HL-60/S4 treated with retinoic acid at 250 ng/mL for 4 days and 3 days (cell line): Measurements from ENCODE around the gene POU2AF2.
"Not testable (repeated sequence)": the region's sequence is repeated elsewhere in the genome, so short reads cannot be mapped to it uniquely, and the experiment has no call there.

Experiments
- in situ Hi-C: fragments of 300-500 bp; cut with MboI; formaldehyde crosslinking; loops from 2 replicates; pipeline ENCODE4 v1.7.0; 2022; ENCODE audit warnings: low sequenced_read_pairs

The POU2AF2 gene

DNA sequence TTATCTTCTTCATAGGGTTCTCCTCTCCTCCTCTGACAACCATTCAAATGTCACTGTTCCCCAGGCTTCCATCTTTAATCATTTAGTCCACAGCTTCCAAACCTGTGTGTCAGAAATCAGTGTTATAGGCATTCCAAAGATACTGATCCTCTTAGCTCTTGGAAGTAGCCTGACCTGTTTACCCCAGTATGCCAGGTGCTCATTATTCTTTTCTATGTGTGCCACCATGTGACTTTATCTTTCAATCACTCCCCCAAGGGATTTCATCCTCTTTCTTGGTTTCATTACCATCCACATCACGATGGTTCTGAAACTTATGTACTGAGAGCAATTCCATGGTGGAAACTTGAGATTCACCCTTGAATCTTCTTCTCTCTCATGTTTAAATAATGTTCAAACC is 7.6 kb downstream of the POU2AF2 start:
- in situ Hi-C loops, result no loop called here

DNA sequence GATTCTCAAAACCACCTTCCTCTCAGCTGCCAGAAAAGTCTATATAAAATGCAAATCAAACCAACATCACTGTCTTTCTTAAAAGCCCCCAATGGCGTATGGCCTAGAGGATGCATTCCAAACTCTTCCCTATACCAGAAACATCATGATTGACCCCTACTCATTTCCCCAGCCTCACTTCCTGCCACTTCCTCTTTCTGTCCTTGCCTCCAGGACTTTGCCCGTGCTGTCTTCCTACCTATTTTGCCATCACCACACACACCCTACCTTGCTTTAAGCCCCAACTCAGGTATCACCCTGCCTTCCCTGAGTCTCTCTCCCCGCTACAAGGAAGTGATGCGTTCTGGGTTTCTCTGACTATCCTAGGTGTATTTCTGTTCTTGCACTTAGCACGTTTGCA is 8.1 kb downstream of the POU2AF2 start:
- in situ Hi-C loops, result no loop called here

DNA sequence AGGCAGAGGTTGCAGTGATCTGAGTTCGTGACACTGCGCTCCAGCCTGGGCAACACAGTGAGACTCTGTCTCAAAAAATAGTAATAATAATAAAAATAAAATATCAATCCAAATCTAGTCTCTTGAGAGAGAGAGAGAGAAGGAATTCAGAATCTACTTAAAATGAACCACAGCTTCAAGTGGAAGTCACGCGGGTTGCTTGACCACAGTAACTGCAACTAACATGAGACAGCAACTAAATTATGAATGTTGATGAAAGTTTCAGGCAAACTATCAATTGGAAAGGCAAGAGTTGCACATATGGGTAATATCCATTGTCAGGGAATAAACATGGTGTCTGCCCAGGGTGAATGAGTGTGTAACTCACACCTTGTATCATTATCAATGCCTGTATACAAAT is 12.5 kb downstream of the POU2AF2 start:
- in situ Hi-C loops, result no loop called here

DNA sequence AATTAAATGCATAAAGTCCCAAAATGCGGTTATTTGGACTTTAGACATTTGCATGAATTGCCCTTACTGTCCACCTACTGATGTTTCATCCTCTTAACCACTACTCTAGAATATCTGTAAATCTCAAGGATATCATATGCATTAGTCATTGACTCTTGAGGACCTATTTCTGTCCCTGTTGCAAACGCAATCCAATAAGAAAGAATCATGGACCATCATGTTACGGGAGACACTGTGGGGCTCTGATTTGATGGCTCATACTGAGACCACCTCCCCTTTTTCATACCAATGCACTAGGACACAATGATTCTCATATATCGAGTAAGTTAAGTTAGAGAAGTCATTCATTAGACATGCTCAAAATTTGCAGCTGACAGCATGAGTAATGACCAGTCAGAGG is 14.4 kb downstream of the POU2AF2 start:
- in situ Hi-C loops, result no loop called here

DNA sequence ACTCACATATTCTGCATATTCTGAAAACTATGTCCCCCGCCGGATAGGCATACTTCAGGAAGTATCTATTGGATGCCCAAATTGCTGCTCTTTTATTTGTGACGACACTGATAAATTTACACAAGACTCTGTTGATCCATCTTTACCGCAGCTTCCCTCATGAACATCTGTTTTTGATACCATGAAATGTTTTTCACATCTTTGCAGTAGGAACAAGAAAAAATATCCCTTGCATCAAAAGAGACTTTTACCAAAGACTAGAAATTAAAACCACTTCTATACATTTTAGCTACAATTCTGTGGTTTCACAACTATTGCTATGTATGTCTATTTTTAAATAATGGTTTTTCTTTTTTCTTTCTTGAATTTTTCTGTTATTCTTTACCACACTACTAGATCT is 15.3 kb downstream of the POU2AF2 start:
- in situ Hi-C loops, result no loop called here

DNA sequence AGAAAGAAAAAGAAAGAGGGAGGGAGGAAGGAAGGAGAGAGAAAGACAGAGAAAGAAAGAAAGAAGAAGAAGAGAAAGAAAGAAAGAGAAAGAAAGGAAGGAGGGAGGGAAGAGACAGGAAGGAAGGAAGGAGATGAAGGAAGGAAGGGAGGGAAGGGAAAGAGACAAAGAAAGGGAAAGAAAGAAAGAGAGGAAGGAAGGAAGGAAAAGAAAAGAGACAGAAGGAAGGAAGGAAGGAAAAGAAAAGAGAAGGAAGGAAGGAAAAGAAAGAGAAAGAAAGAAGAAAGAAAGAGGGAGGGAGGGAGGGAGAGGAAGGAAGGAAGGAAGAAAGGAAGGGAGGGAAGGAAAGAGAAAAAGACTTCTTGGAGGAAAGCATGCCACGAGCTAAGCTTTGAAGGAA is 19.1 kb downstream of the POU2AF2 start:
- in situ Hi-C loops, result no loop called here

DNA sequence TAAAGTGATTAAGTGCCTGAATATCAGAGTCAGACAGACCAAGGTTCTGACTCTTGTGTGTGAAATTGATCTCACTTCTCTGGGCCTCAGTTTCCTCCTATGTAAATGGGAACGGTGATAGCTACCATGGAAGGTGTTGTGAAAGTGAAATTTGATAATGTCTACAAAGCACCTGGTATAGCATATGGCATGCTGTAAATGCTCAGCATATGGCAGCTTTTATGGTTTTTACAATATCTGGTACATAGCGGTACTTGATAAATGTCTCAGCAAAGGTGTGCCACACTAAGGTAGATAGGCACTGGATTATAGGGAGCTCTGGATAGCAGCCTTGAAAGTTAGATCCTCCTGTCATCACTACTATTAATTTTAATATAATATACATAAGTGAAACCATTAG is 19.9 kb downstream of the POU2AF2 start:
- in situ Hi-C loops, result no loop called here

DNA sequence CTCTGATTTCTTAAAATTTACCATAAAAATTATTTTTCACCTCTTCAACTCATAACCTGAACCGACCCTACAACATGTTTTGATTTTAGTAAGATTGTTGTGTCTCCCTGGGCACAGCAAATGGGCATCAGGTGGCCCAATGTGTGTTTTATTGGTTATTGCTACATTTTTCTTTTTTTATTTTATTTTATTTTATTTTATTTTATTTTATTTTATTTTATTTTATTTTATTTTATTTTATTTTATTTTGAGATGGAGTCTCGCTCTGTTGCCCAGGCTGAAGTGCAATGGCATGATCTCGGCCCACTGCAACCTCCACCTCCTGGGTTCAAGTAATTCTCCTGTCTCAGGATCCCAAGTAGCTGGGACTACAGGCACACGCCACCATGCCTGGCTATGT is 22.8 kb downstream of the POU2AF2 start:
- in situ Hi-C loops, result not testable (repeated sequence)

DNA sequence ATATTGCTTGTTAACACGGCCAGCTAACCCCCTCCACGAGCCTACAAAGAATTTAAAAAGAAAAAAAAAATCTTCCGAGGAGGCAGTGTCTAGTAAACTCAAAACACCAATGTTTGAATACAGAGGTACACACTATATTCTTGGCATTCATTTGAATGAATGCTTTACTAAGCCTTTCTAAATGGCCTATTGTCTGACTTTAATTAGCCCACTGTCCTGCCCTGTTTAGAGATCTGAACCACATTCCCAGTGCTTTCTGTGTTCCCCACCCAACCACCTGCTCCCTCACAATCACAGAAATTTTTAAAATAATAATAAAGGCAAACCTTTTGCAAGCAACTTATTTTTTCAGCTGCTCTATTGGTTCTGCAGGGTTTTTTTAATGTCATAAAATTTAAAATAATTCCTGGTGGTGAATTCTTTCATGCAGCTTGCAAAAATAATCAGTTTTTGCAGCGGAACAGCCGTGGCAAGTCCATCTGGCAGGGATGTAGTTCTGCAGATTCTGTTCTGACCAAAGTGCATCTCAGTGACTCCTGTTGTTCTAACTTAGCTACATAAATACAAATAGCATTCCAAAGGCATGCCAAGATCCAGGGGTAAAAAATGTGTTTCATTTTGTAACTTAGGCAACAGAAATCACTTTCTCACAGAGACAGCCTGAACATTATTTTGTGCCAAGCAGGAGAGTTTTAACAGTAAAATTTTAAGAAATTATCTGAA is 23.8 kb downstream of the POU2AF2 start:
- in situ Hi-C loops, result no loop called here

DNA sequence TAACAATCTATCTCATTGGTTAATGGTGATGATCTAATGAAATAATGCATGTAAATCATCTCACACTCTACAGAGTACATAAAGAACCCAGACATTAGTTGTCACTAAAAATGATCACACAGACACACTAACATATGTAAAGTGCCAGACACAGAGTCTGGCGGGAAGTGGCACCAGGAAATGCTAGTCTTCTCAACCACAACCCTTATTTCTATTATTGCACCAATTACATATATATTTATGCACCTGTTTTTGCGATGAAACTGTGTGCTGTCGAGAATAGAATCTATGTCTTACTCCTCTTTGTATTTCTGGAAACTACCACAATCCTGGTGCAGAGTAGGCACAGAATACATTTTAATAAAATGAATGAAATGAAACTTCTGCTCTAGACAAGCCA is 26.9 kb downstream of the POU2AF2 start:
- in situ Hi-C loops, result no loop called here

DNA sequence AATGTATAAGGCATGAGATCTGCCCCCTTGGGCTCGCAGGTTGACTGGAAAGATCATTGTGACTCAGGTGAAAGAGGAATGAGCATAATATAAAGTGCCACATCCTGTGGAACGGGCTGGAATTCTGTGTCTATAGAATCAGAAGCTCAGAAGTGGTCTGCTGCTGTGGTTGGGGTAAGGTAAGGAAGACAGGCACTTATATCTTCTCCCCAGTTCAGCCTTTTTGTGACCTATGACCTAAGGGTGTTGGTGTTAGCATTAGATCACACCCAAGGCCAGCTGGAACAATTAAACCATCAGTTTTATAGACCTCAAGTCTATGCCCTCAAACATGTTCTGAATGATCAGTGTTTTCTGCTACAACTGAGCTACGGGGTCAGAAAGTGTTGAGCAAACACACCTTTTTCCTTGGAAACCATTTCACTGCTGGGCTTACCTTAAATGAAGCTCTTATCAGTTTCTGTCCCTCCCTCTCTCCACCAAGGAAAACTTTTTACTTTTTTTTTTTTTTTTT is 37.1 kb downstream of the POU2AF2 start:
- in situ Hi-C loops, result loop anchor here (10.0 to 25.0 kb wide), 2 partner anchors 132 to 555 kb away; no protein-coding TSS in a partner anchor

DNA sequence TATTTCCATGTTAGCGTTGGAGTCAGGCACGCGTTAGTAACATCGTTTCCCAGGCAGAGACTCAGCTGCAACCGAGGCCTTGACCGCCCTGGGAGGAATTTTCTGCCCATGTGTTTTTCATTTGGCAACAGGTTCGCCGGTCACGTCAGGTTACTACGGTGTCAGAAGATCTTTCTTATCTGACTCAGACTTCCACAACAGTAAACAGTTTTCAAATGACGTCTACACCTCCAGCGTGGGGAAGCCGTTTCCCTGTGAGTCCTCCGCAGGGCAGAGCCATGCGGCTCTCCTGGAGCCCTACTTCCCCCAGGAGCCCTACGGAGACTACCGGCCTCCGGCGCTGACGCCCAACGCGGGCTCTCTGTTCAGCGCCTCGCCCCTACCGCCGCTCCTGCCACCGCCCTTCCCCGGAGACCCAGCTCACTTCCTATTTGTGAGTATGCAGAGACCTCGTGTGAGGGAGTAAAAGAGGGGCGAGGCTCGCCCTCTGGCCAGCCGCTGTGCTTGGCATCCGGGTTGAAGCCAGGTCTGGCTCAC is 38.5 kb downstream of the POU2AF2 start:
- in situ Hi-C loops, result loop anchor here (10.0 to 25.0 kb wide), 2 partner anchors 131 to 553 kb away; no protein-coding TSS in a partner anchor

DNA sequence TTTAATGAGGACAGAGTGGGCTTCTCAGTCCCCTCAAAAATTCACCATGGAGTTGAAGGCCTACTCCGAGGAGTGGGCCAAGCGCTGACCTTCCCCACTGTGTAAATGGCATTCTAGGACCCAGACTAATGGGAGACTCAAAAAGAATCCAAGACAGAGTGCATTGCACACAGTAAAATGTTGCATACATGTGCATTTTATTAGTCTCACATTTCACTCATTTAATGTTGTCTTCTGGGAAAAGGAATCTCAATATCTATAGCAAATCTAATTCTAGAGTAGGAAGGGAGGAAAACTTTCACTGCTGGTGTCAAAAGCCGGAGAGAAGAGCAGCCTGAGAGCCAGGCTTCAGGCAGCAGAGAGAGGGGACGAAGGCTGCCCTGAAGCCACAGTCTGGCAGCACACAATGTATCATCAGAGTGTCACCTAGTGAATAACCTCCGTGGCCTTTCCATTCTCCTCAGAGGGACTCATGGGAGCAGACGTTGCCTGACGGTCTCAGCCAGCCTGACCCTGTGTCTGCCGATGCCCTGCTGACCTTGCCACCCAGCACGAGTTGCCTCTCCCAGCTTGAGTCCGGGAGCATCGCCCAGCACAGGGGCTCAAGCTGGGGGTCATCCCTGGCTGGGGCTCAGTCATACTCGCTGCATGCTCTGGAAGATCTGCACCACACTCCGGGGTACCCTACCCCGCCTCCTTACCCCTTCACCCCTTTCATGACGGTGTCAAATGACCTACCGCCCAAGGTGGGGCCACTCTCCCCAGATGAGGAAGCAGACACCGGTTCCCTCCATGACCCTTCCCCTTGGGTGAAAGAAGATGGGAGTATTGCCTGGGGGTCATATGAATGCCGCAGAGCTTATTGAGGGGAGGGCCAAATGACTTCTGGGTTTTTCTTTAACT is 39.9 kb downstream of the POU2AF2 start:
- in situ Hi-C loops, result loop anchor here (10.0 to 25.0 kb wide), 2 partner anchors 129 to 552 kb away; no protein-coding TSS in a partner anchor

DNA sequence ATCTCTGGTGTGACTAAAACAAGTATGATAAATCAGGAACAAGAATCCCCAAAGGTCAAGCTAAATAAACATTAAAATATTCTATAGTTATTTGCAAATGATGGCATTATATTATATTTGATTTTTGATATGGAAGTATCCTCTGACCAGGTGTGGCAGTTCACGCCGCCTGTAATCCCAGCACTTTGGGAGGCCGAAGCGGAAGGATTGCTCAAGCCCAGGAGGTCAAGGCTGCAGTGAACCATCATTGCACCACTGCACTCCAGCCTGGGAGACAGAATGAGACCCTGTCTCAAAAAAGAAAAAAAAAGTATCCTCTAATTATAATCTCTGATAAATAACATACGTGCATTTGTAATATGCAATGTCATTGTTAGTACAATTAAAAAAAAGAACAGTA is 46.2 kb downstream of the POU2AF2 start:
- in situ Hi-C loops, result loop anchor here (25.0 kb wide), 1 partner anchor 546 kb away; no protein-coding TSS in a partner anchor

DNA sequence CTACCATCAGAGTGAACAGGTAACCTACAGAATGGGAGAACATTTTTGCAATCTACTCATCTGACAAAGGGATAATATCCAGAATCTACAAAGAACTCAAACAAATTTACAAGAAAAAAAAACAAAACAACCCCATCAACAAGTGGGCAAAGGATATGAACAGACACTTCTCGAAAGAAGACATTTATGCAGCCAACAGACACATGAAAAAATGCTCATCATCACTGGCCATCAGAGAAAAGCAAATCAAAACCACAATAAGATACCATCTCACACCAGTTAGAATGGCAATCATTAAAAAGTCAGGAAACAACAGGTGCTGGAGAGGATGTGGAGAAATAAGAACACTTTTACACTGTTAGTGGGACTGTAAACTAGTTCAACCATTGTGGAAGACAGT is 46.9 kb downstream of the POU2AF2 start:
- in situ Hi-C loops, result loop anchor here (25.0 kb wide), 1 partner anchor 545 kb away; no protein-coding TSS in a partner anchor

DNA sequence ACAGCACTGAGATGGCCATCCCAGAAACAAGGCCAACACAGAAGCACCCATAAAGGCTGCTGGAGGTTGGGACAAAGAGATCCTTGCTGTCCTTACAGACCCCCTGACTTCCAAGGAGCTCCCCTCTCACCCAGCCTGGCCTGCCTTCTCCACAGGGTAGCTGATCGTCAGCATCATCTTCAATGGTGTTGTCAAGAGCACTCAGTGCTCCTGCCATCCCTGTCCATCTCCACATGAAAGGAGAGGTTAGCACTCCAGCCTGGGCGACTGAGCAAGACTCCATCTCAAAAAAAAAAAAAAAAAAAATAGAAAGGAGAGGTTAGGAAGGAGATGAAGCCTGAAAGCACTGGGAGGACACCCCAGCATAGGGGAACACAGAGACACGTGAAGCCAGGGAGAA is 50.7 kb downstream of the POU2AF2 start:
- in situ Hi-C loops, result loop anchor here (25.0 kb wide), 1 partner anchor 541 kb away; no protein-coding TSS in a partner anchor

DNA sequence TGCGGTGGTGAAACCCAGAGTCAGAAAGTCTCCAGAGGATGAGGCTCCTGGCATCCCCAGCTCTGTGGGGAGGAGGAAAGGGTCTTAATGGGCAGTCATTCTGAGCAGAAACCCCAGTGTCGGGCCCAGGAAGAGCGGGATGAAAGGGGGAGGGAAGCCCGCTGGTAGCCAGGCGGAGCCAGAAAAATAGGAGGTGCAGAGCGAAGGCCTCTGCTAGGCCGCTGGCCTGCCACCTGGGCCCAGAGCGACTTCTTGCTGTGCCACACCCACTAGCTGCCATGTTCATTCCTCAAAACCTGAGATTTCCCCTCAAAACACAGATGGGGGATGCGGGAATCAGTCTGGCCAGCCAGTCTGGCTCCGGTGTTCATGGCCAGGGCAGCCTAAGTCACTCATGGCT is 52.2 kb downstream of the POU2AF2 start:
- in situ Hi-C loops, result loop anchor here (25.0 kb wide), 1 partner anchor 540 kb away; no protein-coding TSS in a partner anchor

DNA sequence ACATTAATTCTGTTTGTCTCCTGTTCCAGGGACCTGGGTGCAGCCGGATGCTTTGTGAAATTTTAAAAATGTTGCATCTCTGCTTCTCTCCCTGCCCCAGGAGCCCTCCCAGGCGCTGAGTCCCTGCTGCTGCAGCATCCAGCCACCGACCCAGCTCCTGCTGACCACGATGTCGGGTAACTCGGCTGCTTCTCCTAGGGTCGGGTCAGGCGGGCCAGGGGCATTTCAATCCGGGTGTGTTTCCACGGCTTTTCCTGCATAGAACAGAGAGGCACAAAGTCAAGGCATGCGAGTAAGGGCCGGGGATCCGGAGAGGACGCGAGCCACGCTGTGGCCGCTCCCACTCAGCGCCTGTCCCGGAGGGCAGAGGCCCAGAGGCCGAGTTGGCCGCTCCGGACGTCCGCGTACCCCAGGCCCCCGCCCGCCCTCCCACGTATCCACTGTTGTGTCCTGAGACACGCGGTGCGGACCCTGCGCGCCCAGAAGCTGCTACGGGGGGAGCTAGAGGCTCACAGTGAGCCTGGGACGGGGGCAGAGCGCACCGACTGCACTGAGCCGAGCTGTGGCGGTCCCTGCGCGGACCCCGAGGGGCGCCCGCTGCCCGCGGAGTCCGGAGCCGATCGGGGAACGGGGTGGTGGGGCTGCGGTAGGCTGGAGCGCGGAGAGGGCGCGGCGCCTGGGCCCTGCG is 53.0 kb downstream of the POU2AF2 start, which contains the start of gene POU2AF3:
POU2AF3 (plus strand) TSS at position 134 of the 688 bp plus-strand sequence; CDS start at position 170, 36 bp downstream.
- in situ Hi-C loops, result loop anchor here (25.0 kb wide), 1 partner anchor 539 kb away; no protein-coding TSS in a partner anchor

DNA sequence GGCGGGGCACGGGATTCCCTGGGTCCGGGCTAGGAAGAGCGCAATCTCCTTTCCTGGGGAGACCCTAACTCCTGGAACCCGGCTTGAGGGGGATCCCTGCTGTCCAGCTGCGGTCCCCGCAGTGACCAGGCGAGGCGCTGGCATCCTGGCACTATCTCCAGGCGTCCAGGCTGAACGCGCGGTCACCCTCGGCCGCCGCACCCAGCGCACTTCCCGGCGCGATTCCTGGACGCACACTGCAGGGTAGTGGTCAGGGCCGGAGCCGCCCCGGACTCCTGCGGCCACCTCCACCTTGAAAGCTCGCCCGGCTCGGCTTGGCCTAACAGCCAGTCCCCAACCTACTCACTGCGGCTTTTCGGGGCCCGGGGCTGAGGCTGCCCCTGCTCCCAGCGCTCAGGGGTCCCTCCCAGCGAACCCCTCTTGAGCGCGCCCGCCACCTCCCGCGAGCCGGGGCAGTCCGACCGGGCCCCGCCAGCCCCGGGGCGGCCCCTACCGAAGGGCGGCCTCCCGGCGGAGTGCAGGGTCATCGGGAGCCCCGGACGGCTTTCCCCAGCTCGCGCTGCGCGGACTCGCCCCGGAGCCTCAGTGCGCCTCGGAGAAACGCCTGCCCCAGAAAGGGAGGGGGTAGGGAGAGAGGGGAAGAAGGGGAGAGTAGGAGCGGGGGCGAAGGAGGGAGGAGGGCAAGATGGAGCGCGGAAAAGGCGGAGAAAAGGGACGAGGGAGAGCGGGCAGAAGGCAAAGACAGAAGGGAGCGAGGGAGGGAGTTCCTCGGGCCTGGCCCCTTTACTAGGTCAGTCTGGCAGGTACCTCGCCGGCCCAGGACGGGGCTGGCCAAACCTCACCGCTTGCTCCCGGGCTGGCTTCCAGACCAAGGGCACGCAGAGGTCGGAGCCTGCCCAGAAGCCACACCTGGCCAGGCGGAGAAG is 53.8 kb downstream of the POU2AF2 start:
- in situ Hi-C loops, result loop anchor here (25.0 kb wide), 1 partner anchor 538 kb away; no protein-coding TSS in a partner anchor
